Measurements from ENCODE around the gene NAGPA.

Gene NAGPA

DNA sequence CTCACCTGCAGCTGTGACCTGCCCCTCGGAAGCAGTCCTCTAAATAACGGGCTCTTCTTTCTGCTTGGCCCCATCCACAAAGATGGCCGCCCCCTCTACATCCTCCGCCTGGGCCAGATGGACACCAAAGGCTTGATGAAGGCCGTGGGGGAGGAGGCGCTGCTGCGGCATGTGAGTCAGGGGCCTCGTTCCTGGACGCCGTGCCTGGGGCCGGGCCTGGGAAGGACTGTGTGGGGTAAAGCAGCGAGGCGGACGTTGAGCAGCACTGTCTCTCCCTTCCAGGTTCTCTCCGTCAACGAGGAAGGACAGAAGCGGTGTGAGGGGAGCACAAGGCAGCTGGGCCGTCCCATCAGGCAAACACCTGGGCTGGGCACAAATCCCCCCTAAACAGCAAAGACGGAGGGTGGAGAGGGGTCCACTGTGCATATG is 33.1 kb downstream of the NAGPA start:
- H3K4me1 Mint-ChIP-seq (ENCODE audit: low read depth): peaks cover 29% of the 10 kb centered on the region
- H3K27me3 Mint-ChIP-seq: peaks cover 24% of the 10 kb centered on the region
- no peak overlapping the region for H3K4me3 Mint-ChIP-seq
- no peaks in the 10 kb centered on the region for H3K36me3 Mint-ChIP-seq (ENCODE audit: low read depth)
- intact Hi-C loops (cut with micrococcal nuclease): no loop called here
- no peaks in the 10 kb centered on the region for H3K9me3 Mint-ChIP-seq
- H3K27ac Mint-ChIP-seq: no peak overlapping the region

- intact Hi-C loops (cut with micrococcal nuclease): no loop called here
- H3K27ac Mint-ChIP-seq: no peak overlapping the region
- peaks cover 36% of the 10 kb centered on the region for H3K27me3 Mint-ChIP-seq
- H3K4me3 Mint-ChIP-seq: no peak overlapping the region
- no peaks in the 10 kb centered on the region for H3K9me3 Mint-ChIP-seq
- H3K4me1 Mint-ChIP-seq (ENCODE audit: low read depth): no peaks in the 10 kb centered on the region
- H3K36me3 Mint-ChIP-seq (ENCODE audit: low read depth): no peaks in the 10 kb centered on the region
Measured at GRCh38 chr16:4994719-4995434, 38.9 kb downstream of the NAGPA start.

DNA sequence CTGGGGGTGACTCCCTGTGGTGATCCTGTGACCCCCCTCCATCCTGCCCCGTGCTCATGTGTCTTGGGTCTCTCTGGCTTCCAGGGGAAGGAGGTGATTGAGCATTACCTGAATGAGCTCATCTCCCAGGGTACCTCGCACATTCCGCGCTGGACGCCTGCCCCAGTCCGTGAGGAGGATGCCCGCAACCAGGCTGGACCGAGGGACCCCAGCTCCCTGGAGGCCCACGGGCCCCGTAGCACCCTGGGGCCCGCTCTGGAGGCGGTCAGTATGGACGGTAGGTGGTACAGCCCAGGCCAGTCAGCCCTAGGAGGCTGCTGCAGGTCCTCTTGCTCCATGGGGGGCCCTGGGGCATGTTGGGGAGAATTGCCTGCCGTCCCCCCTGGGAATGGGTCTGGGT is 42.0 kb downstream of the NAGPA start:
- Mint-ChIP-seq H3K27ac (no peak overlapping the region), H3K36me3 (ENCODE audit: low read depth) (no peaks in the 10 kb centered on the region), H3K9me3 (no peaks in the 10 kb centered on the region), H3K4me3 (no peak overlapping the region), H3K27me3 (peaks cover 58% of the 10 kb centered on the region), H3K4me1 (ENCODE audit: low read depth) (peaks cover 8% of the 10 kb centered on the region)
- intact Hi-C loops (cut with micrococcal nuclease): no loop called here

DNA sequence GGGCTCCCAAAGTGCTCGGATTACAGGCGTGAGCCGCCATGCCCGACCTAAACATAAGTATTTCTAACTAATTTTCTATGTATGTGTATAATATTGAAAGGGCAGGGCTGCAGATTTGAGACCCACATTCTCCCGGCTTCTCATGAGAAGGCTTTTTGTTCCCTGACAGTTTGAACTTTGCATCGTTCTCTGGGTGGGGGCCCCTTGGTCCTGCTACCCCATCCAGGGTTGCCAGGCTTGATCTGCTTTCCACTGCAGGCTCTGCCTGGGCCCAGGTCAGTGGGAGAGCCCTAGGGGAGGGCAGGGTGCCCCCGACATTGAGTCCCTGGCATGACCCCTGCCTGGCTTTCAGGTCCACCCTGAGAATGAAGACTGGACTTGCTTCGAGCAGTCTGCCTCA is 43.3 kb downstream of the NAGPA start:
- Mint-ChIP-seq H3K4me1 (ENCODE audit: low read depth) (peaks cover 8% of the 10 kb centered on the region), H3K36me3 (ENCODE audit: low read depth) (no peaks in the 10 kb centered on the region), H3K4me3 (no peak overlapping the region), H3K27ac (no peak overlapping the region), H3K9me3 (no peaks in the 10 kb centered on the region), H3K27me3 (peaks cover 57% of the 10 kb centered on the region)
- intact Hi-C loops (cut with micrococcal nuclease): no loop called here

DNA sequence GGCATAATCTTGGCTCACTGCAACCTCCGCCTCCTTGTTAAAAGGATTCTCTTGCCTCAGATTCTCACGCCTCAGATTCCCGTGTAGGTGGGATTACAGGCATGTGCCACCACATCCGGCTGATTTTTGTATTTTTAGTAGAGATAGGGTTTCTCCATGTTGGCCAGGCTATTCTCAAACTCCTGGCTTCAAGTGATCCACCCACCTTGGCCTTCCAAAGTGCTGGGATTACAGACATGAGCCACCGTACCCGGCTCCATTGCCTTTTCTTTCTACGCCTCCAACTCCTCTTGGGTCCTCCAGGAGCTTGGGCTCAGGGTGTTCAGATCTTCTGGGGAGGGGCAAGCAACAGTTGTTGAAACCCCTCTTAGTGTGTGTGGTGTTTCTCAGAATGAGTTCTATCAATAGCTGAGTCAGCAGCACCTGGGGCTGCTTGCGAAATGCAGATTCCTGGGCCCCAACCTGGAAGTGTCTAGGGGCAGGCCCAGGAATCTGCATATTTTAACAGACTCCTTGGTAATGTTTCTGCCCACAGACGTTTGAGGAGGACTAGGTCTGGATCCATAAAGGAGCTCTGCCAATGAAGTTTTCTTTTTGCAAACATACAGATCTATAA is 44.2 kb downstream of the NAGPA start:
- no peak overlapping the region for H3K27ac Mint-ChIP-seq
- intact Hi-C loops (cut with micrococcal nuclease): no loop called here
- peaks cover 56% of the 10 kb centered on the region for H3K27me3 Mint-ChIP-seq
- H3K36me3 Mint-ChIP-seq (ENCODE audit: low read depth): no peaks in the 10 kb centered on the region
- H3K9me3 Mint-ChIP-seq: no peaks in the 10 kb centered on the region
- H3K4me3 Mint-ChIP-seq: no peak overlapping the region
- peaks cover 8% of the 10 kb centered on the region for H3K4me1 Mint-ChIP-seq (ENCODE audit: low read depth)

DNA sequence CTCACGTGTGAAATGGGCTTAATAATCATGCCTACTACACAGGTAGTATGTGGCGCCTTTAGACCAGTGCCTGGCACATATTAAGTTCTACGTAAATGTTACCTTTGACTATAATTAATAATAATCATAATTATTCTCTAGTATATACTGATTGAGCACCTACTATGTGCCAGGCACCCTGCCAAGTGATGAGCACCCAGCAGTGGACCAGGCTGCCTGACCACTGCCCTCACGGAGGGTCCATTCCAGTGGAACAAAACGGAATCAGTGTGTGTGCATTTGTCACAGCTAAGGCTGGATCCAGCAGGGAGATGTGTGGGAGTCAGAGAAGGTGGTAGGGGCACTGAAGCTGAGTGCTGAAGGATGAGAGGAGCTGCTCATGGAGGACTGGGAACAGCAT is 45.1 kb downstream of the NAGPA start:
- Mint-ChIP-seq H3K9me3 (no peaks in the 10 kb centered on the region), H3K36me3 (ENCODE audit: low read depth) (no peaks in the 10 kb centered on the region), H3K27me3 (peaks cover 59% of the 10 kb centered on the region), H3K4me1 (ENCODE audit: low read depth) (peaks cover 8% of the 10 kb centered on the region), H3K27ac (no peak overlapping the region), H3K4me3 (no peak overlapping the region)
- intact Hi-C loops (cut with micrococcal nuclease): no loop called here

DNA sequence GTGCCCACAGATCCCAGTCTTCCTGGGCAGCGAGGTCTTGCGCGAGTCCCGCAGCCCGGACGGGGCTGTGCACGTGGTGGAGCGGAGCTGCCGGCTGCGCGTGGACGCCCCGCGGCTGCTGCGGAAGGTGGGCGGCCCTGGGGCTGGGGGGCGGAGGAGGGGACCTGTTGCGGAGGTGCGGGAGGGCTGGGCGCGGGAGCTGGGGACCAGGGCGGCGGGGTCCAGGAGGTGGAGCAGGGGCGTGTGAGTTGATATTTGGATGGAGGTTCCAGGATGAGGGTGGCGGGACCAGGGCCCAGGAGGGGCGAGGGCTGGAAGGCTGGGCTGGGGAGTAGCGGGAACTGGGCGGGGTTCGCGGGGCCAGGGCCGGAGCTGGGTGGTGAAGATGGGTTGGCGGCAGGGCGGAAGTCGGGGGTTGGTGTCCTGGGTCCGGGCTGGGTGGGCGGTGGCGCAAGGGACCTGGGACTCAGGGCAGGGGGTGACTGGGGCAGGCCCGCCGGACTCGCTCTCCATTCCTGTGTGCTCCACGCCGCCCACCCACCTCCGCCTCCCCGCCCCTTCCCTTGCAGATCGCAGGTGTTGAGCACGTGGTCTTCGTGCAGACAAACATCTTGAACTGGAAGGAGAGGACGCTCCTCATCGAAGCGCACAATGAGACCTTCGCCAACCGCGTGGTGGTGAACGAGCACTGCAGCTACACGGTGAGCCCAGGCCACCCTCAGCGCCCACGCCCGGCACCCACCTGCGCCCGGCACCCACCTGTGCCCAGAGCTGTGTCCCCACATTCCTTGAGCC is 46.0 kb downstream of the NAGPA start:
- H3K36me3 Mint-ChIP-seq (ENCODE audit: low read depth): no peaks in the 10 kb centered on the region
- intact Hi-C loops (cut with micrococcal nuclease): no loop called here
- no peaks in the 10 kb centered on the region for H3K9me3 Mint-ChIP-seq
- H3K27ac Mint-ChIP-seq: no peak overlapping the region
- peak overlapping the region; percentile 32 for H3K4me3 Mint-ChIP-seq
- H3K27me3 Mint-ChIP-seq: peaks cover 59% of the 10 kb centered on the region
- H3K4me1 Mint-ChIP-seq (ENCODE audit: low read depth): peaks cover 8% of the 10 kb centered on the region

DNA sequence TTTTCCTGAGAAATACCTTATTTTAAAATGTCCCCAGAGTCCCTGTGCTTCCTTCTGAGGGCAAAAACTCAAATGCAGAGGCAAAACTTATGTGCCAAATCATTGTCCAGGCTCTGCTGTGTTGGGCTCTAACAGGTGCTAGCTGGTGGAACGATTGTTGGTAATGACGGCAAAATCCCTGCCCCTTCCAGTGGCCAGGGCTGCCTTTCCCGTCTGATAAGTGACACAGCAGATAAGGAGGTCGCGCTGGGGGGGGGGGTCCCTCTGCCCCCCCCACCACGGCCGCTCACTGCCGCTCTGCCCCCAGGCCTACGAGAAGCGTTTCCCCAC is 46.5 kb downstream of the NAGPA start:
- Mint-ChIP-seq H3K4me1 (ENCODE audit: low read depth) (peaks cover 8% of the 10 kb centered on the region), H3K27me3 (peaks cover 60% of the 10 kb centered on the region), H3K9me3 (no peaks in the 10 kb centered on the region), H3K27ac (no peak overlapping the region), H3K4me3 (no peak overlapping the region), H3K36me3 (ENCODE audit: low read depth) (no peaks in the 10 kb centered on the region)
- intact Hi-C loops (cut with micrococcal nuclease): no loop called here

GRCh38 chr16:4984174-4984990 is 49.4 kb downstream of the NAGPA start:
- no peaks in the 10 kb centered on the region for H3K36me3 Mint-ChIP-seq (ENCODE audit: low read depth)
- H3K4me1 Mint-ChIP-seq (ENCODE audit: low read depth): peaks cover 19% of the 10 kb centered on the region
- H3K27ac Mint-ChIP-seq: no peak overlapping the region
- H3K27me3 Mint-ChIP-seq: peaks cover 69% of the 10 kb centered on the region
- intact Hi-C loops (cut with micrococcal nuclease): no loop called here
- H3K4me3 Mint-ChIP-seq: no peak overlapping the region
- no peaks in the 10 kb centered on the region for H3K9me3 Mint-ChIP-seq

- H3K4me3 Mint-ChIP-seq: no peak overlapping the region
- H3K9me3 Mint-ChIP-seq: no peaks in the 10 kb centered on the region
- no peak overlapping the region for H3K27ac Mint-ChIP-seq
- peaks cover 12% of the 10 kb centered on the region for H3K4me1 Mint-ChIP-seq (ENCODE audit: low read depth)
- intact Hi-C loops (cut with micrococcal nuclease): no loop called here
- no peaks in the 10 kb centered on the region for H3K36me3 Mint-ChIP-seq (ENCODE audit: low read depth)
- peaks cover 56% of the 10 kb centered on the region for H3K27me3 Mint-ChIP-seq
Measured at GRCh38 chr16:4982056-4982867, 51.5 kb downstream of the NAGPA start.

DNA sequence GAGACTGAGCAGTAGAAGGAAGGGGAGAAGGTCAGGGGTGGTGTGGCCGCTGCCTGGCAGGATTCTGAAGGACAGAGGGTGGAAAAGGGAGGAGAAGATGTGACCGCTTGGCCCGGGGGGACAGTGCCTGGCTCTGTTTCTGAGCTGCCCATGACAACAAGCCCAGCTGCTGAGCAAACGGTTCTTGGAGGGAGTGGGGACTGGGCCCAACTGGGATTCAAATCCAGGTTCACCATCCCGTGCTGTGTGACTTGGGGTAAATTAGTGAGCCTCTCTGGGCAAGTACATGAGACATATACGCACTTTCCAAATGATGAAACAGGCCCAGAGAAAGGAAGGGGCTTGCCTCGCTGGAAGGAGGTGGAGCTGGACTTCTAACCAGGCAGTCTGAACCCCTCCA is 52.3 kb downstream of the NAGPA start:
- H3K4me3 Mint-ChIP-seq: no peak overlapping the region
- no peak overlapping the region for H3K27ac Mint-ChIP-seq
- H3K9me3 Mint-ChIP-seq: no peaks in the 10 kb centered on the region
- intact Hi-C loops (cut with micrococcal nuclease): no loop called here
- peaks cover 11% of the 10 kb centered on the region for H3K4me1 Mint-ChIP-seq (ENCODE audit: low read depth)
- peaks cover 50% of the 10 kb centered on the region for H3K27me3 Mint-ChIP-seq
- no peaks in the 10 kb centered on the region for H3K36me3 Mint-ChIP-seq (ENCODE audit: low read depth)

- Mint-ChIP-seq H3K4me1 (ENCODE audit: low read depth) (peaks cover 14% of the 10 kb centered on the region), H3K27me3 (peaks cover 42% of the 10 kb centered on the region), H3K9me3 (no peaks in the 10 kb centered on the region), H3K36me3 (ENCODE audit: low read depth) (no peaks in the 10 kb centered on the region), H3K4me3 (no peak overlapping the region), H3K27ac (peak overlapping the region; percentile 56)
- intact Hi-C loops (cut with micrococcal nuclease): no loop called here
Measured at GRCh38 chr16:4980691-4981090, 53.0 kb downstream of the NAGPA start.

Measured in dendritic cell treated with granulocyte-macrophage colony-stimulating factor and Interleukin-4, amounts not matched to agents 40 ng/mL and 50 ng/mL, for 4 days (primary cell).